ENCODE data around the gene FLNB. TPM values are rescaled to one million over a fixed set of nuclear protein-coding genes. Genes with fewer than 3 reads are reported as not detected.

Gene FLNB
- total RNA-seq, 1 donor from 2014 or later = 521 TPM

DNA sequence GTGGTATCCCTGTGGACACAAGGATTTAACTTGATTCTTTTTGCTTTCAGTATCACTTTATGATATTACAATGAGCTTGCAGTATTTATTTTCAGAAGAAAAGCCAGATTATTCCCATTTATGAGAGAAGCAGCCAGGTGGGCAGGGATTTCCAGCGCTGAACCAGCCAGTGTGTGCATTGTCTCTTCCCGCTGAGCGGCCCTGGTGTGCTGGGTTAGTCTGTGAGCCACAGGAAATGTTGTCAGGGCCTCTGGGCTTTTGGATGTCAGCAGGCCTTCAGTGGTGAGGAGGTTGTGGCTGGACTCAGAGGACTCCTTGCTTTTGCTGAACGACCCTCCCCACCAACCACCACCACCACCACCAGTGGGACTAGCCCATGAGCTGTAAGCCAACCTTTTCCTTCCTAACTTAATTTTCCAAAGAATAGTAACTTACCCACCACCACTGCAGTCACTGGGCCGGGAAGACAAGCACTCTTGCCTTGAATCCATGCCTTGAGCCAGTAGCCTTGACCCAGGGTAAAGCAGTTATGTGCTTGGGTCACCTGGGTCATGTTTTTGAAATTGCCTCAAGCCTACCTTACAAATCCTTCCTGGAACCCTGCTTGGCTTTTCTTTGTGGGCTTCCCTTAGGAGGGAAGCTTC is 33.1 kb downstream of the FLNB start:
- Histone ChIP-seq H2AFZ (ENCODE audit: low read depth, low read length) (no peak overlapping the region), H3K4me3 (ENCODE audit: insufficient read depth, low read depth, low read length) (no peak overlapping the region), H3K9me3 (ENCODE audit: insufficient read depth, low read depth, low read length) (no peaks in the 10 kb centered on the region), H3K27me3 (ENCODE audit: insufficient read depth, low read length) (no peaks in the 10 kb centered on the region), H3K36me3 (ENCODE audit: insufficient read depth, low read length) (no peaks in the 10 kb centered on the region), H3K4me1 (ENCODE audit: insufficient read depth, low read length) (peaks cover 68% of the 10 kb centered on the region), H3K4me2 (ENCODE audit: low read length) (peak overlapping the region; percentile 69), H3K27ac (ENCODE audit: low read depth, low read length) (peak overlapping the region; percentile 76), H4K20me1 (ENCODE audit: insufficient read depth, low read length) (peaks cover 76% of the 10 kb centered on the region), H3K9ac (ENCODE audit: low read length) (peak overlapping the region; percentile 48), H3K79me2 (ENCODE audit: insufficient read depth, low read length) (peaks cover 95% of the 10 kb centered on the region)
- Mint-ChIP-seq H3K4me1 (ENCODE audit: low read depth, unreplicated experiment) (peaks cover 81% of the 10 kb centered on the region), H3K36me3 (ENCODE audit: low read depth, unreplicated experiment) (peaks cover 6% of the 10 kb centered on the region), H3K27ac (ENCODE audit: unreplicated experiment) (peak overlapping the region; percentile 97), H3K4me3 (ENCODE audit: unreplicated experiment) (peak overlapping the region; percentile 54), H3K9me3 (ENCODE audit: unreplicated experiment) (no peaks in the 10 kb centered on the region), H3K27me3 (ENCODE audit: low read depth, unreplicated experiment) (no peaks in the 10 kb centered on the region)
- no peak for FAIRE-seq
- DNase-seq (ENCODE audit: low read depth) = no peak
- TF ChIP-seq EZH2 (IDR thresholded peaks at IDR 0.05; ENCODE audit: insufficient read depth, low read length) = no peak
- TF ChIP-seq CTCF (IDR thresholded peaks at IDR 0.05; ENCODE audit: insufficient read depth, low read depth, low read length) = no peak

GRCh38 chr3:58041826-58042324 is 33.7 kb downstream of the FLNB start:
- Histone ChIP-seq H3K9me3 (ENCODE audit: insufficient read depth, low read depth, low read length) (no peaks in the 10 kb centered on the region), H4K20me1 (ENCODE audit: insufficient read depth, low read length) (peaks cover 70% of the 10 kb centered on the region), H3K36me3 (ENCODE audit: insufficient read depth, low read length) (no peaks in the 10 kb centered on the region), H2AFZ (ENCODE audit: low read depth, low read length) (no peak overlapping the region), H3K79me2 (ENCODE audit: insufficient read depth, low read length) (peaks cover 94% of the 10 kb centered on the region), H3K4me2 (ENCODE audit: low read length) (peak overlapping the region; percentile 69), H3K27me3 (ENCODE audit: insufficient read depth, low read length) (no peaks in the 10 kb centered on the region), H3K4me1 (ENCODE audit: insufficient read depth, low read length) (peaks cover 68% of the 10 kb centered on the region), H3K9ac (ENCODE audit: low read length) (peak overlapping the region; percentile 48), H3K4me3 (ENCODE audit: insufficient read depth, low read depth, low read length) (no peak overlapping the region), H3K27ac (ENCODE audit: low read depth, low read length) (peak overlapping the region; percentile 76)
- FAIRE-seq (peak; percentile 29), DNase-seq (ENCODE audit: low read depth) (peak; percentile 98)
- Mint-ChIP-seq H3K27ac (ENCODE audit: unreplicated experiment) (peak overlapping the region; percentile 97), H3K36me3 (ENCODE audit: low read depth, unreplicated experiment) (peaks cover 6% of the 10 kb centered on the region), H3K4me3 (ENCODE audit: unreplicated experiment) (peak overlapping the region; percentile 31), H3K9me3 (ENCODE audit: unreplicated experiment) (no peaks in the 10 kb centered on the region), H3K27me3 (ENCODE audit: low read depth, unreplicated experiment) (no peaks in the 10 kb centered on the region), H3K4me1 (ENCODE audit: low read depth, unreplicated experiment) (peaks cover 80% of the 10 kb centered on the region)
- no peak for TF ChIP-seq EZH2 (IDR thresholded peaks at IDR 0.05; ENCODE audit: insufficient read depth, low read length)
- no peak for TF ChIP-seq CTCF (IDR thresholded peaks at IDR 0.05; ENCODE audit: insufficient read depth, low read depth, low read length)
